Activated effector memory CD4-positive, alpha-beta T cell treated with anti-CD3 and anti-CD28 coated beads, Interleukin-2, amount 50 U/mL, for 16 hours (primary cell): ENCODE results near the gene ASXL3.

Source experiments
- DNase-seq: peaks from one replicate; pipeline ENCODE4 v3.0.0-alpha.2; 2020

The ASXL3 gene

GRCh38 chr18:33665187-33665586 lies 87.2 kb downstream of the ASXL3 start:
- no peak for DNase-seq

DNA sequence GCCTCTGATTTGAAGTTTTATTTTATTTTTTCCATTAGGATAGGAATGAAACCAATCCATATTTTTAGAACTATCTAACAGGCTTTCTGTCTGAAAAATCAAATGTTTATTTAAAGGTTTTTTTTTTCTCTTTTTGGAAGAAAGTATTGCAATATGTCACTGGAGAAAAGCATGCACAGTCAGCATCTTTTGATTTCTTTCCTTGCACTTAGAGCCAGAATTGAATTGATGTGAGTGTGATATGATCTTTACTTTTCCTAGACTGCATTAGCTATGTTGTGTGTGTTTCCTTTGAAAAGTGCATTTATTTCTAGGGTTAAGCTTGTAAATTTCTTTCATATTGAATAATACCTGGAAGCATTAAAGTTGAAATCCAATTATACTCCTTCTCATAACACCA lies 87.6 kb downstream of the ASXL3 start:
- DNase-seq = no peak

GRCh38 chr18:33666915-33667314 lies 88.9 kb downstream of the ASXL3 start:
- no peak for DNase-seq

DNA sequence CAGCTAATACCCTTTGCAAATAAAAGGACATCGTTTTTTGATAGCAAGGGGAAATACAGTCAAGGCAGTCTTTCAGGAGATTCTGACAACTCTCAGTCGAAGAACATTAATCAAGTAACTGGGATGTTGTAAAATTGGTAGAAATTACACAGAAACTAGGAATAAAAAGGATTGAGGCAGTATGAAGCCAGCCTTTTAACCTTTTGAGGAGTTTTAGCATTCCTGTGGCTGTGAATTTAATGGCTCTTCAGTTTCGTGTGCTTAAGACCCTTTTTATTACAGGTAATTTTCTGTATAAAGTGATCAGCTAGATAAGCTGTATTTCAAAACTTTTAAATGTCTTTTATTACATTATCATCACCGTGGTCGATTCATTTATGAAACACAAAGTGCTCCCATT lies 91.6 kb downstream of the ASXL3 start:
- no peak for DNase-seq

DNA sequence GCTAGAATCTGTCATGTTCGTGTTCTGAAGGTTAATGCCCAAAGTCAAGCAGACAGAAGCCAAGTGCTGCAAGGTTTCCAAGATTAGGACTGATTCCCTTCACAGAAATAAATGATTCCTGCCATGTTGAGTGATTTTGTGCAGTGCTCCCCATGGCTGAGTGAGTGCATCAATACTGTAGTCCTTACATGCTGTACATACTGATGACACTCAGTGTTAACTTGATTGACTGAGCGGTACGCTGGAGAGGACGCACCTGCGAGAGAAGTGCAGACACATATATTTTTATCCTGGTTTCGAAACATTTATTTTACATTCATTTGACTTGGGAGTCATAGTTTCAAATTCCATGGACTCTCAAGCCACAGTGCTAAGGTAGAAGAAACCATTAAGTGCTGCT lies 92.0 kb downstream of the ASXL3 start:
- DNase-seq = no peak

DNA sequence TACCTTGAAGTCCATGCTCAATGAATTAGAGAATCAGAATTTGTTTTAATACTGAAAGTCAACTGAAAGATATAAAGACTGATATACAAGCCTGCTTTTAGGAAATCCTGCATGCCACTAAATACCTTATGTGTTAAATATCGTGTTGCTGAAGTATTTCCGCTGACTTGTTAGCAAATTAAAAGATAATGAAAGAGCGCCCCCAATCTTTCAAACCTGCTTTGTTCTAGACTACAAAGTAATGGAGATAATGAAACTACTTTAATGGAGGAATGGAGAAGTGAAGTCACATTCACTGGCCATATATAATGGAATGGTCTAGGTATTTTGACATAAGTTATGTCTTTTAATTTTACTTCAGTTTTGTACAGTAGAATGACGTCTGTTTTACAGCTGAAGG lies 95.7 kb downstream of the ASXL3 start:
- DNase-seq = no peak

DNA sequence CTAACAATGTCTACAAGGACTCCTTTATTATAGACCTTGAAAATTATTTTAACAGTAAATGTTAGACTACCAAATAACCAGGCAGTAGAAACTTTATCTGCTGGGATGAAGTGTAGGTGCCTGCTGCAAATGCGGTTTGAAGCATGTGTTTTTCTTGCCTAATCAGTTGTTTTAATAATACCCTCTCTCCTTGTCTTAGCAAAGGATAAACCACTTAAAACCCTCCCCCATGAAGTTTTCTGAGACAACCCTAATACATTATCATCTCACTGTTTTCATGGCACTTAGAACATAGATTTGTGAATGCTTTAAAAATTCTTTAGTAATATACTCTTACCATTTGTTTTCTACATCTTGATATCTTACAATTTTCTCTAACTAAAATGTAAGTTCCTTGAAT lies 98.6 kb downstream of the ASXL3 start:
- DNase-seq = no peak

GRCh38 chr18:33677891-33678290 lies 99.9 kb downstream of the ASXL3 start:
- DNase-seq = no peak

GRCh38 chr18:33682436-33682835 lies 104.4 kb downstream of the ASXL3 start:
- no peak for DNase-seq

DNA sequence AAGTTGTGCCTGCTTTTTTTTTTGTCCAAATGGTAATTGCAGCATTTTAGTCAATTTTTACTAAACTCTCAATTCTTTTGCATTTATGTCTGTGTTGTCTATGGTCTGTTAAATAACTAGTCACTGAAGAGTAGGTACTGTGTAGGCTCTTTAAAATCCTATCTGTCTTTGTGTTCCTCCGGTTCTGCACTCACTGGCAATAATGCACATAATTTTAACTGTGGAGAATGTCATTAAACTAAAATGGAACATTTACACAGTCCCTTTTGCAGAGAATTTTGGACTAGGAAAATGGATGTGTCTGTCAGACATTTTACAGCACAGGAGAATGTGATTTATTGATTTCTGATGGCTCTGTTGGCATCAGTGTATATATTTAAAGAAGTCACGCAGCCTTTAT lies 116.6 kb downstream of the ASXL3 start:
- DNase-seq = no peak

DNA sequence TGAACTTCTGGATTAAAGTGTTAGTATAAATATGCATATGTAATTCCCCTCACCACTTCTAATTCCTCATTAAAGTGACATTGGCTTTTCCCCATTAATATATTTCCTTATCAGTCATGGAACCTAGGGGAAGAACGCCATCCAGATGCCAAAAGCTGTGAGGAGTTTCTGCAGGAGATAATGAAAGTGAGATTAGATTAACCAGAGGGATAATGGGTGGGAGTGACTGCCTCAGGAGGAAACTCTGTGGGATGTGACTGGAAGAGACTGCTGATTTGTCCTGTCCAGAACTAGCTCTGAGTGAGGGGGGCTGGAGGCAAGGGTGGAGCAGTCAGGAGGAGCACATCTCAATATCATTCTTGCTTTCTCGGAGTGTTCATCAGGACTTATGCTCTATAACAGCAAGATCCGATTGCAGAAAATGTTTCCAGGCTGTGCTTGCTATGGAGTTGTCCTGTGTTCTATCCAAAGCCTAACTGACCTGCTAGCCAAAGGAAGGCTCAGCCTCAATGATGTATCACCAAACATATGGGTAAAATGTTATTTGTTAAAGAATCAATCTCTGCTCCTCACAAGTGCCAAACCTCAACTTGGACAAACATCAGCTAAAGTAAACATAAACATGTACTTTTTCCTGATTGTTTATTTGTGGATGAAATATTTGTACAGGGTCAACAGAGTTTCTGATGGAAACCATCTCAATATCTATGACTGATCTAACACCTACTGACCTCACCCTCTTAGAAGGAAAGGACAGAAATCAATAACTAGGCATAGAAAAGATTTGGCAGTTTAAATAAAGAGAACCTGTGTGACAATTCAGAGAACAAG lies 118.5 kb downstream of the ASXL3 start:
- no peak for DNase-seq

DNA sequence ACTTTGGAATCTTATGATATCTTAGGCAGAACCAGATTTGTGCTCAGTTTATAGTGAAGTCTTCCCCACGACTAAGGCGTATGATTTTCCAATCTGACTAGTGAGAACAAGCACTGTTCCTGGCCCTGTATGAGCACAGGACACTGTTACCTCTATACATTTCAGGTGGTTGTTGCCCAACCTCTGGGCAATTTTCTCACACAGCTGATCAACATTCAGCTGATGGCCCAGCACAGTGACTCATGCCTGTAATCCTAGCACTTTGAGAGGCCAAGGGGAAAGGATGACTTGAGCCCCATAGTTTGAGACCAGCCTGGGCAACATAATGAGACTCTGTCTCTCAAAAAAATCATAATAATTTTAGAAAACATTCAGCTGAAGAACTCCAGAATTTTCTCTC lies 119.5 kb downstream of the ASXL3 start:
- DNase-seq = no peak

- DNase-seq = no peak
These were observed 121.4 kb downstream of the ASXL3 start for GRCh38 chr18:33699372-33699771.

GRCh38 chr18:33700513-33700976 lies 122.5 kb downstream of the ASXL3 start:
- DNase-seq = no peak

DNA sequence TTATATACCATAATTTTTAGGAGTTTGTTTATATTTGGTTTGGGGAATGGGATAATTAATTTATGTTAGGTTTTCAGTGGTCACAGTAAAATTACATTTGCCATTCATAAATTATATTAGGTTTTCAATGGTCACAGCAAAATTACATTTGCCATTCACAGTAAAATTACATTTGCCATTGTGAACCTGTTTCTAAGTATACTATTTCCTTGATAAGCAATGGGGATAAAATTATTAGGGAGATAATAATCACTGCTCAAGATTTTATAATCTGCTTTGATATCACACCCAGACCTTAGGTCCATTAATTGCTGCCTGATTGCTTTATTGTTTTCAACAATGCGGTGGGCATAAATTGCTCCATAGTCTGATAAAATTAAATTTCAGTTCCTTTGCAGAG lies 124.6 kb downstream of the ASXL3 start:
- no peak for DNase-seq

DNA sequence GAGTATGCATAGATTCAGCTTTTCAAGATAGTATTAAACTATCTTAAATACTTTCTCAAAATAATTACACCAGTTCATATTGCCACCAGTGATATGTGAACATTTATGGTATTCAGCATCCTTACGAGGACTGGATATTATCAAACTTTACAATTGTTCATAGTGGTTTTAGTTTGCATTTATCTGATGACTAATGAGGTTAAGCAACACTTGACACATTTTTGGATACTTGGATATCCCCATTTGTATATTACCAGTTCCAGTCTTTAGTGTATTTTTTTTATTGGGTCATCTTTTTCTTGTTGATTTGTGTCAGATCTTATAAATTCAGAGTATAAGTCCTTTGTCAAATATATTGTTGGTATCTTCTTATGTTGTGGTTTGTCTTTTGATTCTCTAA lies 128.4 kb downstream of the ASXL3 start:
- DNase-seq = no peak

- no peak for DNase-seq
These were observed 130.9 kb downstream of the ASXL3 start for GRCh38 chr18:33708876-33709275.

GRCh38 chr18:33710269-33710668 lies 132.2 kb downstream of the ASXL3 start:
- no peak for DNase-seq

- no peak for DNase-seq
These were observed 133.5 kb downstream of the ASXL3 start for GRCh38 chr18:33711514-33711913.

DNA sequence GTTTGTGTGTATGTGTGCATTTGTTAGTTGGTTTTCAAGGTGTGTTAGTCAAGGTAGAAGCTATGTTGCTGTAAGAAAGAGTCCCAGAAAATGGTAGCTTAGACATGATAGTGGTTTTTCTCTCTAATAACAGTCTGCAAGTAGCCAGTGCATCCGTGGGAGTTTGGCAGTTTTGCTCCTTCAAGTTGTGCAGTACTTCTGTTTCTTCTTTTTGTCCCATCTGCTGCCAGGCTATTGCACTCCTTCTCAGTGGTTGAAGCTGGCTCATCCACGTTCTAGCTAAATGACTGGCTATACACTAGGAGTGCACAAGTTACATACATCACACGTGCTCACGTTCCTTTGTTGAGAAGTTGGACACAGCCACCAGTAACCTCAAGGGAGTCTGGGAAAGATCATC lies 134.7 kb downstream of the ASXL3 start:
- DNase-seq = no peak

DNA sequence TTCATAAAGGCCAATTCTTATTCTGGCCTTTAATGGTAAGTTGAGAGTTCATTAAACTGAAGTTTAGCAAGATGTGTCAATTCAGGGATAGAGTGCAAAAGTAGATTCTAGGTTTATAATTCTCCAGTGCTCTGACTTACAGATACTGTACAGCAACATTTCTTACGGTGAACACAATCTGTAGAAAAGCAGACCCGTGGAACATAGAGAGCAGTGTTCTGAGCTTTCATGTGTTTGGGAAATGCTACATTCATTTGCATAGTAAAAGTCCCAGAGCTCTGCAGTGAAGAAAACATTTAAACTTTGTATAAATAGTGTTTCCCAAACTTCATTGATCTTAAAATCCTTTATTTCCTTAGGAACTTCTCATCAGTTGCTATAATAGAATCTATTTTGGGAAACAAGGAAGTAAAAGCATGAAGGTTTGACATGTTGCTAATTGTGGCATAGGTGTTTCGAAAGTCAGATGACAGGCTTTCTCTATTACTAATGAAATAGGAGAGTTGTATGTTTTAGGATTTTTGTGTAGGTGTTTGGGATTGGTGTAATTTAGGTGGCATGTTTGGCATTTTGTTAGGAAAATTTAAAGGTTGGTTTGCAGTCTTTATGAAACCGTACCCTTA lies 138.2 kb downstream of the ASXL3 start:
- DNase-seq = no peak

DNA sequence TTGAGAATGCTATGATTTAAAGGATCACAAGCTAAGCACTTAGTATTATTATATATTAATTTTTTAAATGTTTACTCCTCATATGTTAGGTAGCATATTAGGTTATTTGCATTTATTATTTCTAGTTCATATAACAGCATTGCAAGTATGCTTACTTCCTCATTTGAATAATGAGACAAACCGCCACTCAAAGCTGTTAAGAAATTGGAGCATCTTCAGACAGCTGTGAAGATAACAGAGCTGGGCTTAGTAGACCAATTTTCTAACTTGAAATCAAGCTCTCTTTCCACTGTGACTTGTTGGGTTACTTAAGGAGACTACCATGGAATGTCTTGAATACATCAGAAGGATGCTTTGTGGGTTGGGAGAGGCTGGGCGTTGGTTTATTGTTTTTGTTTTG lies 139.3 kb downstream of the ASXL3 start:
- DNase-seq = no peak

DNA sequence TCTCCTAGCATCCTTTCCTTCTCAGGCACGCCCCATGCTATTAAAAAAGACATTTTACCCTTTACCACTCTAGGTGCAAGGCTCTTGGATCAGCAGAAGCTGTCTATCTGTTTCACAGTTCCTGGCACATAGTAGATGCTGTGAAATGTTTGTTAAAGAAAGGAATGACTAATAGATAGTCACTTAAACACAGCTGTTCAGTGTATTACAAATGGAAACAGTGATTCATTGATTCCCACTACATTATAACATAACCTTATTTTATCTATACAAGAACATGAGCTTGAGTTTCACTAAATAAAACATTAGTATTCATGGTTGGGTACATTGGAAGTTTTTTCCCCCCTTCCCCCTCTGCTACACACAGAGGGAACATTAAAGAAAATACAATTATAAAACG lies 142.1 kb downstream of the ASXL3 start:
- DNase-seq = no peak

DNA sequence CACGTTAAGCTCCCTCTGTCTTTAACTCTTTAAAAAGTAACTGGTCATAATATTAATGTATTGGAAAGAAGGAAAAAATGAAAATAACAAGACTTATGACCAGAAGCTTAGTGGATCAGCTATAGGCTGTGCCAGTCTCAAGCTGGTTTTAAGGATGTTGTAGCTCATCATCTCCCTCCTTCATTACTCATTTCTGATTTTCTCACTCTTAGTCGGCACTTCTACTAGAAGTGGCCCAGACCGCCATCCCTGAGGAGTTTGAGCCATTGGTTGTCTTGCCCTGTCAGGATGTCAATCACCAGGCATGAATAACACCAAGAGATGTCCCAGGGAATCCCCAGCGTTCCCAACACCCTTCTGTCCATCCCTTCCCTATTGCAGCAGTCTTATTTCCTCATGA lies 151.5 kb downstream of the ASXL3 start:
- no peak for DNase-seq

DNA sequence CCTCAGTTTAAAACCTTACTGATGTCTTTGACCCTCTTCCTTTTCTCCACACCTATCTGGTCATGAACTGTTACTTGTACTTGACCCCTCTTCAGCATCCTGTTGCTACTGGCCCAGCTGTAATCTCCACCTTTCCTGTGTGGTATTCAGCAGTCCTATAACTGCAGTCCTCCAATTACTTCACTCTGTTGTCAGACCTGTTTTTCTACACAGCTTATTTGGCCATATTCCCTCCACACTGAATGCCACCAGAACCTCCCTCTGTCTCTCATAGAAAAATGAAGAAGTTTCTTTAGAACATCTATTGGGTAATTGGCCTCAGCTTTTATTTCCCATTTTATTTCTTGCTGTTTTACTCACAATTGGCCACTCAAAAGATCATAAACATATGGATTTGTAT lies 155.4 kb downstream of the ASXL3 start:
- no peak for DNase-seq
